UCSD-AML1 (cell line): ENCODE results near the gene FURIN.
A peak's percentile ranks its signal among the peaks of the same experiment; 100 is the strongest.
"Not testable (repeated sequence)": the region's sequence is repeated elsewhere in the genome, so short reads cannot be mapped to it uniquely, and the experiment has no call there.

Source experiments
- DNase-seq: peaks from one replicate; lab custom pipeline; 2025; ENCODE audit not compliant: unreplicated experiment; lab: John Stamatoyannopoulos, UW

FURIN gene

DNA sequence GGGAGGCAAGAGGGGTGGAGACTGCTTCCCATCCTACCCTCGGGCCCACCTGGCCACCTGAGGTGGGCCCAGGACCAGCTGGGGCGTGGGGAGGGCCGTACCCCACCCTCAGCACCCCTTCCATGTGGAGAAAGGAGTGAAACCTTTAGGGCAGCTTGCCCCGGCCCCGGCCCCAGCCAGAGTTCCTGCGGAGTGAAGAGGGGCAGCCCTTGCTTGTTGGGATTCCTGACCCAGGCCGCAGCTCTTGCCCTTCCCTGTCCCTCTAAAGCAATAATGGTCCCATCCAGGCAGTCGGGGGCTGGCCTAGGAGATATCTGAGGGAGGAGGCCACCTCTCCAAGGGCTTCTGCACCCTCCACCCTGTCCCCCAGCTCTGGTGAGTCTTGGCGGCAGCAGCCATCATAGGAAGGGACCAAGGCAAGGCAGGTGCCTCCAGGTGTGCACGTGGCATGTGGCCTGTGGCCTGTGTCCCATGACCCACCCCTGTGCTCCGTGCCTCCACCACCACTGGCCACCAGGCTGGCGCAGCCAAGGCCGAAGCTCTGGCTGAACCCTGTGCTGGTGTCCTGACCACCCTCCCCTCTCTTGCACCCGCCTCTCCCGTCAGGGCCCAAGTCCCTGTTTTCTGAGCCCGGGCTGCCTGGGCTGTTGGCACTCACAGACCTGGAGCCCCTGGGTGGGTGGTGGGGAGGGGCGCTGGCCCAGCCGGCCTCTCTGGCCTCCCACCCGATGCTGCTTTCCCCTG is 13.8 kb downstream of the FURIN start:
- DNase-seq: no peak

- no peak for DNase-seq
Observed at GRCh38 chr15:90882781-90883525, 14.6 kb downstream of the FURIN start.

DNA sequence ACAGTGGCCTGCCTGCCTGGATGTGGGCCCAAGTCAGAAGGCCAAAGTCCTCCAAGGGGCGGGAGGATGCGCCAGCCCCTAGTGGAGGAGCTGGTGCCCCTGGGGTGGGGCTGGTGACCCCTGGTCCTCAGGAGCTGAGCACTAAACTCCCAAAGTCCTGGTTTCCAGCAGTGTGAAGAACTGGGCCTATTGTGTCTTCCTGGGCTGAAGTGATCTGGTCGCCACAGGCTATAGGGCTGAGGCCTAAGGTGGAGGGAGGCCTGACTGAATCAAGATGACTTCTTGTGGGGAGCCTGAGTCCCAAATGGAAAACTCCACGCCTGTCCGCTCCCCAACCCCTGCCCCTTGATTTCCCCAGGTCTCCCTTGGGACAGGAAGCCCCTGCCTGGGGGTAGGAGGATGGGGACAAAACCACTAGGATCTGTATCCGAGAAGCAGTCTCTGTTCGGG is 15.2 kb downstream of the FURIN start:
- peak; percentile 46 for DNase-seq

GRCh38 chr15:90883976-90884718 is 15.8 kb downstream of the FURIN start, which contains the start of gene FES:
FES (plus strand) TSS chr15:90884504; CDS start chr15:90885046, 542 bp downstream.
- DNase-seq: peak; percentile 85

- no peak for DNase-seq
Observed at GRCh38 chr15:90884719-90885431, 16.5 kb downstream of the FURIN start.

DNA sequence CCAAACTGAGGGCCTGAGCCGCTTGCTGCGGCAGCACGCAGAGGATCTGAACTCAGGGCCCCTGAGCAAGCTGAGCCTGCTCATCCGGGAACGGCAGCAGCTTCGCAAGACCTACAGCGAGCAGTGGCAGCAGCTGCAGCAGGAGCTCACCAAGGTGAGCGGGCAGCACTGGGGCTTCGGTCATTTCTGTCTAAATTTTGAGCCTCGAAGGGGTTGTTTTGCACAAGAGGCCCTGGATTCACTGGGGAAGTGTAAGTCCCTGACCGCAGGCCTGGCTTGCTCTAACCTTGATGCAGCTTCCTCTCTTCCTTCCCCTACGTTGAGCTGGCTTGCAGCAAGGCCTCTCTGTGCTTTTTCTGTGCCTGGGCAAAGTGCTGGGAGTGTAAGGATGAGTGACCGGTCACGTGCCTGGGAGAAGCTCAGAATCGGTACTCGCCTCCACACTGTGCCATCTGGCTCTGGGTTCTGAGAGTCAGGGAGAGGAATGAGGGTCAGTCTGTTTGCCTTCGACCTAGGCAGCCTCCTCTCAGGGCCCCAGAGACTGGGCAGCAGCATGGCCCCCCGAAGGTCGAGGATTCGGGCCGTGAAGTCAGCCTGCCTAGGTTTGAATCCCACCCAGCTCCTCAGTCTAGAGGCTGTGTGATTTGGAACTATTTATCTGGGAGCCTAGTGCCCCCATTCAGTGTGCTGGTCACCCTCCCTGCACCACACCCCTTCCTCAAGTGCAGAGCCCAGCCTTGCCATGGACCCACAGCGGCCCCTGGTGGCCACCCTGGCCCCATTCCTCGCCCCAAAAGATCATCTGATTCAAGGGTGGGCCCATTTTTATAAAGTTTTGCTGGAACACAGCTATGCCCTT is 17.3 kb downstream of the FURIN start:
- DNase-seq: peak; percentile 81

- no peak for DNase-seq
Observed at GRCh38 chr15:90886291-90886614, 17.9 kb downstream of the FURIN start.

DNA sequence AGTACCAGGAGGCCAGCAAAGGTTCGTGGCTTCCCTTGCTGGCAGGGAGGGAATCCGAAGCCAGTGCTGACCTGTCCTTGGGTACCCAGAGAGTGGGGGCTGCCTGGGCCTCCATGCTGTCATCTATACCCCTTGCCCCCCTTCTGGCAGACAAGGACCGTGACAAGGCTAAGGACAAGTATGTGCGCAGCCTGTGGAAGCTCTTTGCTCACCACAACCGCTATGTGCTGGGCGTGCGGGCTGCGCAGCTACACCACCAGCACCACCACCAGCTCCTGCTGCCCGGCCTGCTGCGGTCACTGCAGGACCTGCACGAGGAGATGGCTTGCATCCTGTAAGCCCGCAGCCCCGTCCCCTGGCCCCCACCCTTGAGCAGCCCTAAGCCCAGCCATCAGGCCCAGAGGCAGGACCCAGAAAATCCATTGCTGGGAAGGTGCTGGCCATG is 18.7 kb downstream of the FURIN start:
- DNase-seq: no peak

GRCh38 chr15:90889313-90889730 is 20.9 kb downstream of the FURIN start:
- no peak for DNase-seq

GRCh38 chr15:90889736-90890456 is 21.5 kb downstream of the FURIN start:
- DNase-seq: no peak

GRCh38 chr15:90890839-90891238 is 22.5 kb downstream of the FURIN start:
- no peak for DNase-seq

GRCh38 chr15:90891346-90891949 is 23.1 kb downstream of the FURIN start:
- DNase-seq: no peak

DNA sequence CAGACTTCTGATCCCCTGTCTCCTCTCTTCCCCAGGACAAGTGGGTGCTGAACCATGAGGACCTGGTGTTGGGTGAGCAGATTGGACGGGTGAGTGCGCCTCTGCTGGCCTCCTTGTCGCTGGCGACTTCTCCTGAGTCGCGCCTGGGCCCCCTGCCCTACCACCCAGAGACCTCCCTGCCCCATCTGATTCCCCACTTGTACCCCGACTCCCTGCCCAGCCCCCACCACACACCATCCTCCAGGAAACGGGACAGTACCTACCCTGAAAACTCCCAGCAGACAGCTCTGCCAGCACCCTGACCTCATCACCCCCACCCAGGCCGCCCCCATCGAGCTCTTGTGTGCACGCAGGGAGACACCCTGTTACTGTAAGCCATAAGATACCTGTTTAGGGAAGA is 23.6 kb downstream of the FURIN start:
- DNase-seq: no peak

DNA sequence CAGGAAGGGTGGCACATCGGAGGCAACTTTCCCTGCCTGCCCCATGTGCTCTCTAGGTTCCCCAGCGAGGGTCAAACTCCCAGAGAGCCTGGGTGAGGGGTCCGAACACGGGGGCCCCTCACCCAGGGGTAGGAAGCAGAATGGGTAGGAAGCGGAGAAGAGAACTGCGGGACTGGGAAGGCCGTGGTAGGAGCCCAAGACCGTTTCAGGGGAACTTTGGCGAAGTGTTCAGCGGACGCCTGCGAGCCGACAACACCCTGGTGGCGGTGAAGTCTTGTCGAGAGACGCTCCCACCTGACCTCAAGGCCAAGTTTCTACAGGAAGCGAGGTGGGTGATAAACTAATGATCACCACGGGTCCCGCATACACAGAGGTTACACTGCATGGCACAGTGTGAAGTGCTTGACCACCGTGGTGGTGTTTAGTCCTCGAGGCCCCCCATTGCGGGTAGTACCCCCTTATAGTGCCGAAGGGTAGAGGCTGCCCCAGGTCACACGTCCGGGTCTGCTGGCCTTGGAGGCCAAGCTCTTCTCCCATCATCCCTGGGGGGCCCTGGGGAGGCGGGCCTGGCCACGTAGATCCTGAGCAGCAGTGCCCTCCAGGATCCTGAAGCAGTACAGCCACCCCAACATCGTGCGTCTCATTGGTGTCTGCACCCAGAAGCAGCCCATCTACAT is 24.2 kb downstream of the FURIN start:
- DNase-seq: no peak

- DNase-seq: no peak
Observed at GRCh38 chr15:90893175-90894090, 25.0 kb downstream of the FURIN start.

- no peak for DNase-seq
Observed at GRCh38 chr15:90895571-90896117, 27.3 kb downstream of the FURIN start.

- DNase-seq: not testable (repeated sequence)
Observed at GRCh38 chr15:90897131-90897655, 28.8 kb downstream of the FURIN start.
